Right hindlimb (tissue), 1 donor: Measurements from ENCODE around the gene BMPR2.
"Not testable (repeated sequence)": the region's sequence is repeated elsewhere in the genome, so short reads cannot be mapped to it uniquely, and the experiment has no call there.

Experiments
- DNase-seq: peaks from one replicate; pipeline ENCODE4 v3.0.0-alpha.2; 2018

Gene BMPR2

GRCh38 chr2:202455114-202455513 lies 79.0 kb downstream of the BMPR2 start:
- DNase-seq, result no peak

DNA sequence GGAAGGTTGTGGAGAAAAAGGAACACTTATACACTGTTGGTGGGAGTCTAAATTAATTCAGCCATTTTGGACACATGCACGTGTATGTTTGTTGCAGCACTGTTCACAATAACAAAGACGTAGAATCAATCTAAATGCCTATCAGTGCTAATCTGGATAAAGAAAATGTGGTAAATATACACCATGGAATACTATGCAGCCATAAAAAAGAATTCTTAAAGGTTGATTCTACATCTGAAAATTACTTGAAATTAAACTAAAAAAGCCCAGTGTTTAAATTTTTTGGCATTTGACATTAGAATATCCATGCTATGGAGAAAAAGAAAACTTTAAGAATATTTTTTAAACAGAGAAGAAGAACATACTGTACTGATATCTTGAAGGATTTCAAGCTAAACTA lies 84.0 kb downstream of the BMPR2 start:
- DNase-seq, result no peak

DNA sequence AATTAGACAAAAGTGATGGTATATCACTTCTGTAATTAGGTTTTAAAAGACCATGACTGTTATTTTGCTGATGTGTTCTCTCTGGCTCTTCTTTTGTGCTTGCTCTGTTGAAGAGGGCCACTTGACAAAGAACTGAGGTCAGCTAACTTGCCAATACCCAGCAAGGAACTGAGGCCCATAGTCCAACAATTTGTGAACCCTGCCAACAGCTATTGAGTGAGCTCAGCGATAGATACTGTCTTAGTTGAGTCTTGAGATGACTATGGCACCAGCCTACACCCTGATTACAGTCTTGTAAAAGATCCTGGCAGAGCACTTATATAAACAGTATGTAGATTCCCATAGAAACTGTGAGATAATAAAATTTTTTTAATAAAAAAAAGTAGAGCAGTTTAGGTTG lies 103.0 kb downstream of the BMPR2 start:
- no peak for DNase-seq

GRCh38 chr2:202479610-202480009 lies 103.5 kb downstream of the BMPR2 start:
- no peak for DNase-seq

DNA sequence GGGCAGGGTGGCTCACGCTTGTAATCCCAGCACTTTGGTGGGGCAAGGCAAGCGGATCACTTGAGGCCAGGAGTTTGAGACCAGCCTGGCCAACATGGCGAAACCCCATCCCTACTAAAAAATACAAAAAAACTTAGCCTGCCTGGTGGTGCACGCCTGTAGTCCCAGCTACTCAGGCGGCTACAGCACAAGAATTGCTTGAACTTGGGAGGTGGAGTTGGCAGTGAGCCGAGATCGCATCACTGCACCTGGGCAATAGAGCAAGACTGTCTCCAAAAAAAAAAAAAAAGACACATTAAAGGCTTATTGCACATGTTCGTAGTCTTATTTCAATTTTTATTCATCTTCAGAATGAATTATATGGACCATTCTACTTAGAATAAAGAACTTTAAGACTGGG lies 110.2 kb downstream of the BMPR2 start:
- no peak for DNase-seq

DNA sequence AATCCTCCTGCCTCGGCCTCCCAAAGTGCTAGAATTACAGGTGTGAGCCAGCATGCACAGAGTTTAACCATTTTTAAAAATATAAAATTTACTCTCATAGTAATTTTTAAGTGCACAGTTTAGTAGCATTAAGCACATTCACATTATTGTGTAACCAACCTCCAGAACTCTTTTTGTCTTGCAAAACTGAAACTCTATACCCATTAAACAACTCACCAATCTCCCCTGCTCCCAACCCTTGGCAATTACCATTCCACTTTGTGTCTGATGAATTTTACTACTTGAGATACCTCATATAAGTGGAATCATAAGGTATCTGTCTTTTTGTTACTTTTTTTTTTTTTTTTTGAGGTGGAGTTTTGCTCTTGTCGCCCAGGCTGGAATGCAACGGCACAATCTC lies 112.5 kb downstream of the BMPR2 start:
- DNase-seq, result no peak

GRCh38 chr2:202490479-202490878 lies 114.4 kb downstream of the BMPR2 start:
- no peak for DNase-seq

DNA sequence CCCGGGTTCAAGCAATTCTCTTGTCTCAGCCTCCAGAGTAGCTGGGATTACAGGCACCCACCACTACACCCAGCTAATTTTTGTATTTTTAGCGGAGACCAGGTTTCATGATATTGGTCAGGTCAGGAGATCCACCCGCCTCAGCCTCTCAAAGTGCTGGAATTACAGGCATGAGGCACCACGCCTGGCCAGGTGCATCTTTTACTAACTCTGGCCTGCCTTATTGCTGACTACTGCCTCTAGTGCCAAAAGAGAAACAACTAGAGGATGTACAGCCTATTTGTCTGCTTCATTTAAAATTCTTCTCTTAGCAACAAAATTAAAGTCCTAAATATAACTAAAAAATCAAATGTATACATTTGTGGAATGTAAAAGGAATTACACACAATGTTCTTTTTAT lies 115.4 kb downstream of the BMPR2 start:
- DNase-seq, result no peak

DNA sequence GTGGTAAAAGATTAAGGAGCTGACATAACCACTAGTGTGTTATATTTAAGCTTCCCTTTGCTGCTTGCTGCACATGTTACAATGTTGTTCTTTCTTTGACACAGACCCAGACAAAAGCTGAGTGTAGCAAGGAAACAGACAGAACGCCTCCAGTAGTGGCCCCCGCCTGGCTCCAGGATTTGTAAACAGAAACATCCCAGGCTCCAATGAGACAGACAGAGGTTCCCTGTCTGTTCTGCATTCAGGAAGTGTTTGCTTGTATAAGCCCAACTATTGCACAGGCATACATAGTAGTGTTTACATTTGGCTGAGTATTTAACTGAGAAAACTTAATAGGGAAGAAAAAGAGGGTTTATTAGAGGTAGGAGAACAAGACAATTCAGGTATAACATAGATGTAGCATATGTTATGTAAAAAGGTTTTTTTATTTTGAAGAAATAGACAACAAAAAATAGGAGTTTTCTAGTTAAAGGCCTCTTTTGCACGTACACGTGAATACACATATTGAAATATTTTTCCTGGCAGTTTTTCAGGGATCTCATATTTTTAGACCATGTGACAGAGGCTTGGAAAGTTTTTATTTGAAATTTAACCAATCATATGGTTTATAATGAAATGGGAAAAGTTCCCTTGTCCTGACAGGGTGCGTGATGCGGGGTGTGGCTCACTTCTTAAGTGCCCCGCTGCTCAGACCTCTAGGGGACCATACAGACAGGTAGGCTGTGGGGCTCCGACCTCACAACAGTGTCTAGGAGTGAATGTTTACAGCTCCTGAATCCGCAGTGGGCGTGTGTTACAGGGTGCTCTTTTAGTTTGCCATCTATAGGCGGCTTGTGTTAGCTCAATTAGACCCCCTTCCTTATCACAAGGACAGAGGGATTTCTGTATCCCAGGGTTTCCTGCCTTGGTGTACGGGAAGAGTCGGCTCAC lies 118.4 kb downstream of the BMPR2 start:
- peak; percentile 64 for DNase-seq

- DNase-seq, result no peak
Observed at GRCh38 chr2:202495230-202495604, 119.1 kb downstream of the BMPR2 start.

DNA sequence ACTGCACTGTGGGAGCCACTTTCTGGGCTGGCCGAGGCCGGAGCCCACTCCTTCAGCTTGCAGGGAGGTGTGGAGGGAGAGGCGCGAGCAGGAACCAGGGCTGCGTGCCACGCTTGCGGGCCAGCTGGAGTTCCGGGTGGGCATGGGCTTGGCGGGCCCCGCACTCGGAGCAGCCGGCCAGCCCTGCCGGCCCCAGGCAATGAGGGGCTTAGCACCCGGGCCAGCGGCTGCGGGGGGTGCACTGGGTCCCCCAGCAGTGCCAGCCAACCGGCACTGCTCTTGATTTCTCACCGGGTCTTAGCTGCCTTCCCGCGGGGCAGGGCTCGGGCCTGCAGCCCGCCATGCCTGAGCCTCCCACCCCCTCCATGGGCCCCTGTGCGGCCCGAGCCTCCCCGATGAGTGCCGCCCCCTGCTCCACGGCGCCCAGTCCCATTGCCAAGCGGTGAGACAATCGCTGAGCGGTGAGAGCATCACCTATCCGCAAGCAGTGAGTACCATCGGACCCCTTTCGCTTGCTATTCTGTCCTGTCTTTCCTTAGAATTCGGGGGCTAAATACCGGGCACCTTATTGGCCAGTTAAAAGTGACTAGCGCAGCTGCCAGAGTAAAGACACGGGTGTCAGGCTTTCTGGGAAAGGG lies 120.8 kb downstream of the BMPR2 start:
- not testable (repeated sequence) for DNase-seq

- not testable (repeated sequence) for DNase-seq
Observed at GRCh38 chr2:202497473-202497866, 121.3 kb downstream of the BMPR2 start.

DNA sequence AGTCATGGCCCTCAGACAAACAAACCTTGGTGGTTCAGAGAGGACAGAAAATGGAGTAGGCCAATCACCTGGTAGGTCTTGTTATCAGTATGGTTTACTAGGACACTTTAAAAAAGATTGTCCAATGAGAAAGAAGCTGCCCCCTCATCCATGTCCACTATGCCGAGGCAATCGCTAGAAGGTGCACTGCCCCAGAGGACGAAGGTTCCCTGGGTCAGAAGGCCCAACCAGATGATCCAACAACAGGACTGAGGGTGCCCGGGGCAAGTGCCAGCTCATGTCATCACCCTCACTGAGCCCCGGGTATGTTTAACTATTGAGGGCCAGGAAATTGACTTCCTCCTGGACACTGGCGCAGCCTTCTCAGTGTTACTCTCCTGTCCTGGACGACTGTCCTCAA lies 123.7 kb downstream of the BMPR2 start:
- DNase-seq, result not testable (repeated sequence)

GRCh38 chr2:202503276-202503675 lies 127.1 kb downstream of the BMPR2 start:
- not testable (repeated sequence) for DNase-seq

- no peak for DNase-seq
Observed at GRCh38 chr2:202508686-202509085, 132.6 kb downstream of the BMPR2 start.

DNA sequence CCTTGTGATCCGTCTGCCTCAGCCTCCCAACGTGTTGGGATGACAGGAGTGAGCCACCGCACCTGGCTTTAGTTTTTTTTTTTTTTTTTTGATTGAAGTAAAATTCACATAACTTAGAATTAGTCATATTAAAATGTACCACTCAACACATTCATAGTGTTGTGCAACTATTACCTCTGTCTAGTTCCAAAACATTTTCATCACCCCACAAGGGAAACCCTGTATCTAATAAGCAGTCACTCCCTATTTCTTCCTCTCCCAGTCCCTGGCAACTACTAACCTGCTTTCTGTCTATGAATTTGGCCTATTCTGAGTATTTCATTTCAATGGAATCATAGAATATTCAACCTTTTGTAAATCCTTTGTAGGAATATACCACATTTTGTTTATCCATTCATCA lies 134.8 kb downstream of the BMPR2 start:
- no peak for DNase-seq

DNA sequence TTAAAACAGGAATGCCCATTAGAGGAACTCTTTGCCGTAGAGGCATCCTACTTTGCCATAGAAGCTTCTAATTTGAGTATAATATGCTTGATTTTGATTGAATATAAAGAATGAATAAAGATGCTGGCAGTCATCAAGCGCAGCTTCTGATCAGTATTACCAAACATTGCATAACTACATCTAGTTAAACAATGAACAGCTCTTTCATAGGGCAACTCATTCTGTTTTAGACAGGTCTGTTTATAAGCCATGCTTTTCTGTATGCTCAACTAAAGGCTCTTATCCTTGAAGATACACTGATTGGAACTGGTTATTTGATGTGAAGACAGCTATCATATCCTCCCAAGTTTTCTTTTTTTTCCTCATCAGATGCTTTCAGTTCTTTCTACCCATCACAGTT lies 136.0 kb downstream of the BMPR2 start:
- DNase-seq, result no peak

DNA sequence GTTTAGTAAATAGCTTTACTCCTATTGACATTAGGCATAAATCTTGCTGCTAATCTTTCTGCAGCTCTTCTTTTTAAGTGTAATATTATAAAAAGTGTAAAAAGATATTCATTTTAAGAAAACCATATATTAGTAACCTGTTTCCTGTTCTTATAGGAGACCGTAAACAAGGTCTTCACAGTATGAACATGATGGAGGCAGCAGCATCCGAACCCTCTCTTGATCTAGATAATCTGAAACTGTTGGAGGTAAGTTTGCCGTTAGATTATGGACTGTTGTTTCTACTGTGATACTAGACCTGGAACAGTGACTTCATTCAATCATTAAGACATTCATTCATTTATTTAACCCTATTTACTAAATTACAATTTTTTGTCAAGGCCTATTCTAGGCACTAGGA lies 138.6 kb downstream of the BMPR2 start:
- no peak for DNase-seq

- no peak for DNase-seq
Observed at GRCh38 chr2:202519453-202519852, 143.3 kb downstream of the BMPR2 start.

DNA sequence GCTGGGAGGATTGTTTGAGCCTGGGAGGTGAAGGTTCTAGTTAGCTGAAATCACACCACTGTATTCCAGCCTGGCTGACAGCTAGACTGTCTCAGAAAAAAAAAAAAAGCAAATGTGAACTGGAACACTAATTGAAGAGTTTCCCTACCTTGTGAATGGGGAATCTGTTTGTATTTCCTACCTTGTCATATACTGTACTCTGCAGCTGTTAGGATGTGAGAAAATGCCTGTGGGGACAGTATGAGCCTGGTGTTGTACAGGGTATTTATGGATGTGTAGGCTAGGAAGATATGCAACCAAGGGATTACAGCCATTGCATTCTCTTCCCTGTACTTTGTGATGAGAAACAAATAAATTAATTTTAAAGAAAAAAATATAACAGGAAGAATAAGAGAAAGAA lies 145.3 kb downstream of the BMPR2 start:
- no peak for DNase-seq

DNA sequence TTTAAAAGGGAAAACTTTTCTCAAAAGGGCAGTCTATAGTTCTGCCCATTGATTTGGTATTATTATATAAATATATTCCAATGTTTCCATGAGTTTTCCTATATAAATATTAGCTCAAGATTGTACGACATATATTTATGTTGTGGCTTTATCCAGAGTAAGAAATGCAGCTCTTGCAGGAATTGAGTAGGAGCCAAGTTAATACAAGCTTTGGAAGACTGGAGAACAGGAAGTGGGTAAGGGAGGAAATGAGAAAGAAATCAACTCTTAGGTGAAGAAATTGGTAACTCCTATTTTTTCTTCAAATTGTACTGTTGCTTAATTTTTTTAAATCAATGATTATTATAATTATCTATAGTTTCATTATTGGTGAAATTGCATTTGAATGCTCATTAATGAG lies 153.3 kb downstream of the BMPR2 start:
- no peak for DNase-seq

- no peak for DNase-seq
Observed at GRCh38 chr2:202530038-202530437, 153.9 kb downstream of the BMPR2 start.

DNA sequence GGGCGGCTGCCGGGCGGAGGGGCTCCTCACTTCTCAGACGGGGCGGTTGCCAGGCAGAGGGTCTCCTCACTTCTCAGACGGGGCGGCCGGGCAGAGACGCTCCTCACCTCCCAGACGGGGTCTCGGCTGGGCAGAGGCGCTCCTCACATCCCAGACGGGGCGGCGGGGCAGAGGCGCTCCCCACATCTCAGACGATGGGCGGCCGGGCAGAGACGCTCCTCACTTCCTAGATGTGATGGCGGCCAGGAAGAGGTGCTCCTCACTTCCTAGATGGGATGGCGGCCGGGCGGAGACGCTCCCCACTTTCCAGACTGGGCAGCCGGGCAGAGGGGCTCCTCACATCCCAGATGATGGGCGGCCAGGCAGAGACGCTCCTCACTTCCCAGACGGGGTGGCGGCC lies 159.2 kb downstream of the BMPR2 start:
- DNase-seq, result not testable (repeated sequence)

GRCh38 chr2:202541137-202541536 lies 165.0 kb downstream of the BMPR2 start:
- DNase-seq, result no peak
